Esophagus muscularis mucosa (tissue), 4 donors: ENCODE measurements around the gene SMTN. TPM values are rescaled to one million over a fixed set of nuclear protein-coding genes. Genes with fewer than 3 reads are reported as not detected.
A peak's percentile ranks its signal among the peaks of the same experiment; 100 is the strongest.

Experiments used
- DNase-seq: peaks from one replicate; pipeline ENCODE4 v3.0.0-alpha.2; 2017; ENCODE audit errors: extremely low spot score
- H3K27ac ChIP-seq, 4 donors: fragments of 200-600 bp; sonication (generic); replicated peaks in 1 of 4; 1 replicate in 3 of 4; 2 replicates in 1 of 4; pipeline ENCODE4 v1.5.1; 2016 to 2019; ENCODE audit warnings: mild to moderate bottlenecking in 1 of 4
- H3K27me3 ChIP-seq, 4 donors: fragments of 200-600 bp; sonication (generic); one replicate each; pipeline versions ENCODE4 v1.5.1 to v1.6.0; 2016 to 2019
- H3K36me3 ChIP-seq, 4 donors: fragments of 200-600 bp; sonication (generic); one replicate each; pipeline ENCODE4 v1.5.1; 2016 to 2019
- H3K4me1 ChIP-seq, 4 donors: fragments of 200-600 bp; sonication (generic); one replicate each; pipeline ENCODE4 v1.5.1; 2016 to 2019
- H3K4me3 ChIP-seq, 4 donors: fragments of 200-600 bp; sonication (generic); 1 replicate in 2 of 4; 2 replicates in 2 of 4; pipeline ENCODE4 v1.5.1; 2016 to 2019; ENCODE audit warnings: mild to moderate bottlenecking in 4 of 4, moderate library complexity in 1 of 4
- H3K9me3 ChIP-seq, 4 donors: fragments of 200-600 bp; sonication (generic); 1 replicate in 3 of 4; 2 replicates in 1 of 4; pipeline ENCODE4 v1.5.1; 2016 to 2019
- EP300 ChIP-seq: sonication (generic); formaldehyde crosslinking; IDR thresholded peaks from one replicate; pipeline ENCODE4 v1.6.1; 2017; ENCODE audit warnings: antibody characterized with exemption
- POLR2A ChIP-seq: fragments of 450-650 bp; IDR thresholded peaks from one replicate; pipeline ENCODE4 v1.6.1; 2017; ENCODE audit warnings: antibody characterized with exemption, moderate library complexity, mild to moderate bottlenecking, low read depth
- POLR2AphosphoS5 ChIP-seq, 2 donors: sonication (generic); formaldehyde crosslinking; IDR thresholded peaks; one replicate each; pipeline ENCODE4 v1.6.1; 2017; ENCODE audit warnings: antibody characterized with exemption in 2 of 2
- WGBS: methylation state at CpG from one replicate; pipeline ENCODE4 v1.1.5; 2018; 5-methylcytosine and 5-hydroxymethylcytosine counted together
- intact Hi-C: fragments of 100-400 bp; cut with DNase I; formaldehyde crosslinking; loops from one replicate; pipeline ENCODE4 v1.15.1; 2023
- total RNA-seq, 4 donors: library from RNA; depleted of rRNA; stranded (reverse); fragments of >200 nt; gene quantifications; one replicate each; pipeline versions ENCODE4 v1.1.0 to v1.2.1, GENCODE V29; 2016
- TF ChIP-seq, protein P1 (sequence below), 3 experiments: fragments of 200-600 bp in 2 of 3; fragments of 450-650 bp in 1 of 3; sonication (generic) in 2 of 3; IDR thresholded peaks; one replicate each; pipeline ENCODE4 v1.5.1; 2017 to 2019; ENCODE audit warnings: antibody characterized with exemption in 3 of 3, mild to moderate bottlenecking in 2 of 3, moderate library complexity in 1 of 3

Gene SMTN
- 1,000 to 10,000 TPM; 1,154 to 1,495 (median 1,416) TPM for total RNA-seq

DNA sequence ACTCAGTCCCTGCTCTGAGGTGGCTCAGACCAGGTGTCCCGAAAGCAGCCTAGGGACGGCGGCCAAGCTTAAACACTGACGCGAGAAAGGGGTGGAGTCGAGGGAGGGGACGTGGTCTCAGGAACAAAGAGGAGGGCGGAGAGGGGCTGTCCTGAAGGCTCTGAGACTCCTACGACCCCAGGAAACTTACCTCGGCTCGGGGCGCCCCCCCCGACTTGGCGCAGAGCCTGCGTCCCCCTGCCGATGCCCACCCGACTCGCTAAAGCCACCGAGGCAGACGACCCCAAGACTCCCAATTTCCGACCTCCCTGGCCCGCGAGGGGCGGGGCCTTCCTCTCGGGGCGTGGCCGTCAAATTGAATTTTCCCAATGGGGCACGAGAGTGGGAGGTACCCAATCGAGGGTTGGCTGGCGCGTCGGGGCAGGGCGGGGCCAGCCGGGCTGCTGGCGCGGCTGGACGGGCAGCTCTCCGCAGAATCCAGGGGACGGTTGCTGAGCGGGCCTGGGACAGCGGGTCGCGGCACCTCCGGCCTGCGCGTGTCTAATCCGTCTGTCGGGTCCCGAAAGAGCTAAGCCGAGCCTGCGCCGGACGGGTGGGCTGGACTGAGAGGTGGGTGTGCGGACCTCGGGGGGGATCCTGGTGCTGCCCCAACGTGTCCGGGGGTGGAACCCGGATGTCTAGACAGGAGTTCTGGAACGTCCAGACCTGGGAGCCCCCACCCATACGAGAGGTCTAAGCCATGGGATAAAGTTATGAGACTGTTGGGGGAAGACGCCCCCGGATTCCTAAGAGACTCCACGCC, at the start of gene SMTN:
SMTN (plus strand) TSS at position 471 of the 802 bp plus-strand sequence. CDS start 1,941 bp downstream, outside the sequence.
- TF ChIP-seq POLR2A (peak; percentile 97), EP300 (no peak), POLR2AphosphoS5 (IDR thresholded peaks at IDR 0.05) (peak in 1 of 2 donors; percentile 99)
- TF ChIP-seq, protein P1, sequence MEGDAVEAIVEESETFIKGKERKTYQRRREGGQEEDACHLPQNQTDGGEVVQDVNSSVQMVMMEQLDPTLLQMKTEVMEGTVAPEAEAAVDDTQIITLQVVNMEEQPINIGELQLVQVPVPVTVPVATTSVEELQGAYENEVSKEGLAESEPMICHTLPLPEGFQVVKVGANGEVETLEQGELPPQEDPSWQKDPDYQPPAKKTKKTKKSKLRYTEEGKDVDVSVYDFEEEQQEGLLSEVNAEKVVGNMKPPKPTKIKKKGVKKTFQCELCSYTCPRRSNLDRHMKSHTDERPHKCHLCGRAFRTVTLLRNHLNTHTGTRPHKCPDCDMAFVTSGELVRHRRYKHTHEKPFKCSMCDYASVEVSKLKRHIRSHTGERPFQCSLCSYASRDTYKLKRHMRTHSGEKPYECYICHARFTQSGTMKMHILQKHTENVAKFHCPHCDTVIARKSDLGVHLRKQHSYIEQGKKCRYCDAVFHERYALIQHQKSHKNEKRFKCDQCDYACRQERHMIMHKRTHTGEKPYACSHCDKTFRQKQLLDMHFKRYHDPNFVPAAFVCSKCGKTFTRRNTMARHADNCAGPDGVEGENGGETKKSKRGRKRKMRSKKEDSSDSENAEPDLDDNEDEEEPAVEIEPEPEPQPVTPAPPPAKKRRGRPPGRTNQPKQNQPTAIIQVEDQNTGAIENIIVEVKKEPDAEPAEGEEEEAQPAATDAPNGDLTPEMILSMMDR (IDR thresholded peaks at IDR 0.05) = no peak
- Histone ChIP-seq H3K27ac (peak within 1 kb of the TSS; percentile 98 to 99 (median 99)), H3K27me3 (no peaks in the 10 kb centered on the region), H3K4me3 (peak within 1 kb of the TSS; percentile 68 to 91 (median 78)), H3K36me3 (peaks cover 0 to 16% (median 7%) of the 10 kb centered on the region in 4 donors), H3K9me3 (no peaks in the 10 kb centered on the region), H3K4me1 (peaks cover 36 to 57% (median 50%) of the 10 kb centered on the region in 4 donors)
- peak; percentile 97 for DNase-seq
- intact Hi-C loops = no loop called here
- 0% methylated on average over 1 of the region's 63 CpGs for WGBS

DNA sequence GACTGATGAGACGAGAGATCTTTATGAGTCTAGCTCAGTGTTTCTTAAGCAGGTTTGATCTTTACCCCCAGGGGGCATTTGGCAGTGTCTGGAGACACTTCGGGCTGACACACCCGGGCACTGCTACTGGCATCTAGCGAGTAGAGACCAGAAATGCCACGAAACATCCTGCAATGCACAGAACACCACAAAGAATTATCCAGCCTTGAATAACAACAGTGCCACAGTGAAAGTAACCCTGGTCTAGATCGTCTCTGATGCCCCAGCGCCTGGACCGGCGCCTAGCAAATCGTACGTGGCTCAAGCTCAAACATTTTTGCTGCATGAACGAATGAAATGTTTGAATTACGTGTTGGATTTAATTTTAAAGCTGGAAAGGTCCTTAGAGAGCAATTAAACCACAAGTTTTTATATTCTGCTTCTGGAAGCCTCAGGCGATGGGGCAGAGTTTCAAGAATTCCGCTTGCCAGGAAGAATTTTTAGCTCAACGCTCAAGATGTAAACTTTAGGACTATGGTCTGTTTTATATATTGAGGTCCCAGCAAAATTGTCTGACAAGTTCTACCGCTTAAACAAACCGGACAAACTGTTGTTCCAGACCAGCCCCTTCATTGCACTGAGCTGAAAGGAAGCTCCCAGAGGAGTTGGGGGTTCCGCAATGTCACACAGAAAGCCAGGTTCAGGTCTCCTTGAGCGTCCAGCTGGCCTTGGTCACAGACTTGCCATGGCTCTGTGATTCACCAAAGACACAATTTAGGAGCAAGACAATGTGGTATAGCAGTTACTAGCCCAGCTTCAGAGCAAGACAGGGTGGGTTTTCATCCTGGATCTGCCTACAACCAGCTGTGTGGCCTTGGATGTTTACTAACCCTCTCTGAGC, 44.2 kb upstream of the SMTN start:
- Histone ChIP-seq H3K4me3 (peak overlapping the region; percentile 22 to 49 (median 37)), H3K9me3 (no peaks in the 10 kb centered on the region), H3K27ac (peak overlapping the region; percentile 87 to 92 (median 90)), H3K36me3 (no peaks in the 10 kb centered on the region), H3K27me3 (no peaks in the 10 kb centered on the region), H3K4me1 (peaks cover 23 to 58% (median 55%) of the 10 kb centered on the region in 4 donors)
- intact Hi-C loops = loop anchor here (1.0 to 5.0 kb wide), 2 partner anchors 45 to 65 kb away; no protein-coding TSS in a partner anchor
- no peak for DNase-seq
- whole genome bisulfite sequencing = 27% methylated on average over 20 of the region's 20 CpGs
- TF ChIP-seq, protein P1 (IDR thresholded peaks at IDR 0.05) = peak in 1 of 3 experiments; percentile 6
- TF ChIP-seq EP300 (no peak), POLR2AphosphoS5 (IDR thresholded peaks at IDR 0.05) (peak; percentile 48 to 85)

DNA sequence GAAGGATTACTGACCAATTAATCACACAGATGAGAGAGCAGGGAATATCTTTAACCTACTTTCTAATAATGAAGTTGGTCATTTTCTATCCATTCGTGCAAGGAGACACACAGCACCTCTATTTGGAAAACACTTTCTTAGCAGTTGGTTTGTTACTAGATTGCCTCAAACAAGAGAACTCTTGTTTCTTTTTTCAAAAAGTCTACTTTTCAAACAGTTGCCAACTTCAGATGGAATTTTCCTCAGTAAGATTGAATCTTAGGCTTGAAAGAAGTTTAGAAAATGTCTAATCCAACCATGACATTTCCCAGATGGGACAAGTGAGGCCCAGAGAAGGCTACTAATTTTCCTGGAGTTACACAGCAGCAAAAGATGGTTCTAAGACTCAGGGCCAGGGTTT, 42.4 kb upstream of the SMTN start:
- TF ChIP-seq POLR2AphosphoS5 (IDR thresholded peaks at IDR 0.05) (no peak), EP300 (no peak), POLR2A (no peak)
- TF ChIP-seq, protein P1 (IDR thresholded peaks at IDR 0.05) = no peak
- Histone ChIP-seq H3K4me3 (no peak overlapping the region), H3K27me3 (no peaks in the 10 kb centered on the region), H3K27ac (peak overlapping the region; percentile 87 to 92 (median 90)), H3K9me3 (no peaks in the 10 kb centered on the region), H3K36me3 (no peaks in the 10 kb centered on the region), H3K4me1 (peaks cover 24 to 63% (median 60%) of the 10 kb centered on the region in 4 donors)
- 54% methylated on average over 1 of the region's 1 CpG for WGBS
- no peak for DNase-seq
- intact Hi-C loops = loop anchor here (5.0 kb wide), 1 partner anchor 66 kb away; no protein-coding TSS in a partner anchor

DNA sequence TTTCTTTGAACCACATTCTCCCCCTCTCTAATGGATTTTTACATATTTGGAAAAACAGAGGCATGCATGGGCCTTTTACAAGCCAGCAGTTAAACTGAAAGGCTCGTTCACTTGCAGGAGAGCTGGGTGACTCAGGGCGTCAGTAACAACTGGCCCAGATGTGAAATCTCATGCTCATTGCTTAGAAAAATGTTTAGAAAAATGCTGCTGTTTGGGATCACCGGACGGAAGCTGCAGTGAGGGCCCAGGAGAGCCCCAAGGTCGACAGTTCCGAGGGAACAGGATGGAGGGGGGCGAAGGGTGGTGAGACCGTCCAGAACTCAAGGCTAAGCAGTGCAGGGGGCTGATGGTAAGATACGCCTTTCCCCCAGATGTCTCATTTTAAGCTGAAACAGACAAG, 41.7 kb upstream of the SMTN start:
- intact Hi-C loops = loop anchor here (5.0 kb wide), 1 partner anchor 67 kb away; no protein-coding TSS in a partner anchor
- H3K4me3 ChIP-seq = no peak overlapping the region
- WGBS = 21% methylated on average over 9 of the region's 9 CpGs

More for the DNA sequence above, 41.7 kb upstream of the SMTN start:
- H3K36me3 ChIP-seq = no peaks in the 10 kb centered on the region
- peak overlapping the region; percentile 87 to 92 (median 90) for H3K27ac ChIP-seq
- H3K4me1 ChIP-seq = peaks cover 31 to 70% (median 67%) of the 10 kb centered on the region in 4 donors
- DNase-seq = no peak
- H3K27me3 ChIP-seq = no peaks in the 10 kb centered on the region
- TF ChIP-seq EP300 (no peak), POLR2AphosphoS5 (IDR thresholded peaks at IDR 0.05) (peak; percentile 56 to 64)
- H3K9me3 ChIP-seq = no peaks in the 10 kb centered on the region
